ENCODE measurements around the gene USE1. TPM values are rescaled to one million over a fixed set of nuclear protein-coding genes. Genes with fewer than 3 reads are reported as not detected.

The USE1 gene
- total and polyA plus RNA-seq, 9 donors = 15.8 to 50.3 (median 30.9) TPM

DNA sequence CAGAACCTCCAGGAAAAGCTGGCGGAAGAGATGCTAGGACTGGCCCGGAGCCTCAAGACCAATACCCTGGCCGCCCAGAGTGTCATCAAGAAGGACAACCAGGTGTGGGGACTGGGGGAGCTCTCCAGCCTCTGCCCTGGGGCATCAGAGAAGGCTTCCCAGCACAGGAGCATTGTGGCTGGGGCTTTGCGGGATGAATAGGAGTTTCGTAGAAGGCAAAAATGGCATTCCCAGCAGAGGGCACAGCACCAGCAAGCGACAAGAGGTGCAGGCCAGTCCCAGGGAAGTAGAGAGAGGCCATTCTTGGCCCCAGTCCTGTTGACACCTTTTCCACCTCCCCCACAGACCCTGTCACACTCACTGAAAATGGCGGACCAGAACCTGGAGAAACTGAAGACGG lies 4.1 kb downstream of the USE1 start:
- Histone ChIP-seq H3K4me1 (ENCODE audit: insufficient read depth) (peaks cover 11% of the 10 kb centered on the region), H3K27me3 (no peaks in the 10 kb centered on the region), H3K36me3 (no peaks in the 10 kb centered on the region), H3K9me3 (no peaks in the 10 kb centered on the region), H3K27ac (no peak overlapping the region), H3K4me3 (no peak overlapping the region)
- DNase-seq = no peak
- intact Hi-C loops (cut with DNase I) = no loop called here
- TF ChIP-seq CTCF (IDR thresholded peaks at IDR 0.05) (no peak), POLR2A (IDR thresholded peaks at IDR 0.05) (no peak), EP300 (IDR thresholded peaks at IDR 0.05) (no peak)
- 96 to 97% (median 96%) methylated on average over 8 of the region's 8 CpGs for WGBS, 3 donors

GRCh38 chr19:17220207-17220758 lies 5.1 kb downstream of the USE1 start:
- Histone ChIP-seq H3K4me3 (no peak overlapping the region), H3K27ac (no peak overlapping the region), H3K36me3 (no peaks in the 10 kb centered on the region), H3K27me3 (no peaks in the 10 kb centered on the region), H3K4me1 (ENCODE audit: insufficient read depth) (peaks cover 9% of the 10 kb centered on the region), H3K9me3 (no peaks in the 10 kb centered on the region)
- peak; percentile 32 to 69 (median 59) for DNase-seq
- TF ChIP-seq CTCF (IDR thresholded peaks at IDR 0.05) = no peak
- intact Hi-C loops (cut with DNase I) = no loop called here
- WGBS, 3 donors = 8 to 18% (median 10%) methylated on average over 14 of the region's 14 CpGs

GRCh38 chr19:17225053-17225452 lies 9.9 kb downstream of the USE1 start:
- Histone ChIP-seq H3K4me3 (no peak overlapping the region), H3K36me3 (no peaks in the 10 kb centered on the region), H3K9me3 (no peaks in the 10 kb centered on the region), H3K27me3 (no peaks in the 10 kb centered on the region), H3K27ac (no peak overlapping the region), H3K4me1 (ENCODE audit: insufficient read depth) (peaks cover 7% of the 10 kb centered on the region)
- WGBS, 3 donors = 72 to 82% (median 79%) methylated on average over 10 of the region's 10 CpGs
- peak in 1 of 5 donors; percentile 31 for DNase-seq
- no peak for TF ChIP-seq CTCF (IDR thresholded peaks at IDR 0.05)
- no peak for TF ChIP-seq EP300 (IDR thresholded peaks at IDR 0.05)
- TF ChIP-seq POLR2A (IDR thresholded peaks at IDR 0.05) = no peak
- intact Hi-C loops (cut with DNase I) = no loop called here

DNA sequence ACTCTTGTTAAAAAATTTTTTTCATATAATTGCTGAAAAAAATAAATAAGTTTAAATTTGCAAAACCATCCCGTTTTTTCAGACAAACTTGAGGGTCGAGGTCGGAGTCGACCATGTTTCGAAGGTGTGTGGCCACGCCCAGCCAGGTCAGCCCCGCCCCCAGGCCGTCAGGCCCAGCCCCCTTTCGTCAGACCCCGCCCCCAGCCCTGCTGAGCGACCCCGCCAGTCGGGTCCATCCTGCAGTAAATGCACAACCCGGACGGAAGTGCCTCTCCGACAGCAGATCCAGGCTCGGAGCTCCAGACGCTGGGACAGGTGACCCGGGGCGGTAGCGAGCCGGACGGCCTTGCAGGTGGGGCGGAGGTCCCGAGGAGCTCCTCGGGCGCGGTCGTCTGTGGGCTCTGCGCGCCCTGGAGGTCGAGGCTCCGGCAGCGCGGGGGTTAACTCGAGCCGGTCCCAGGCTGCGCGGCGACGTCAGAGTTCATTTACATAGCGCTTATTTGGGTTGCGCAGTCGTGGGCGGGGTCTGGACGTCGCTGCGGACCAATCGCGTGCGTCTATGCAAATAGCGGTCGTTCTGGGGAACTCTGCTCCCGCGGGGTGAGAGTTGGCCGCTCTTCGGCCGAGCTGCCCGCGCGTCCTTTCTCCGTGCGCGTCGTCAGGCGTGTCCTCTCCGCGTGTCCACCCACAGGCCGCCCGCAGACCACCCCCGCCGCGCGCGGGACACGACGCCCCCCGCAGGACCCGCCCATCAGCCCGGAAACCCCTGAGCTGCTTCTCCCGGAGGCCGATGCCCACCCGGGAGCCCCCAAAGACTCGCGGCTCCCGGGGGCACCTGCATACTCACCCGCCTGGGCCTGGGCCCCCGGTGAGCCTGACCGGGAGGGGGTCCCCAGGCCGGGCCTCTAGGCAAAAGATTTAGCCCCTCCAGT lies 11.1 kb downstream of the USE1 start, which contains the start of gene OCEL1:
OCEL1 (plus strand) TSS at position 225 of the 932 bp plus-strand sequence; CDS start at position 247, 22 bp downstream.
- WGBS, 3 donors = 0 to 1% (median 1%) methylated on average over 72 to 90 of the region's 90 CpGs
- Histone ChIP-seq H3K9me3 (no peaks in the 10 kb centered on the region), H3K27me3 (no peaks in the 10 kb centered on the region), H3K36me3 (no peaks in the 10 kb centered on the region), H3K27ac (peak within 1 kb of the TSS; percentile 69 to 83), H3K4me3 (peak within 1 kb of the TSS; percentile 55), H3K4me1 (ENCODE audit: insufficient read depth) (peaks cover 3% of the 10 kb centered on the region)
- TF ChIP-seq EP300 (IDR thresholded peaks at IDR 0.05) (peak; percentile 13), CTCF (IDR thresholded peaks at IDR 0.05) (peak in 1 of 3 donors; percentile 20), POLR2A (IDR thresholded peaks at IDR 0.05) (peak; percentile 95)
- peak; percentile 97 to 99 (median 98) for DNase-seq
- intact Hi-C loops (cut with DNase I) = no loop called here
